HG02610 (cell line): ENCODE results near the gene SPECC1.
"Not testable (repeated sequence)": the region's sequence is repeated elsewhere in the genome, so short reads cannot be mapped to it uniquely, and the experiment has no call there.

Source experiments
- ATAC-seq: cut with Tn5 transposase; IDR thresholded peaks from one replicate; pipeline ENCODE4 v1.9.1; 2021; ENCODE audit warnings: mild to moderate bottlenecking, moderate library complexity; ENCODE audit not compliant: unreplicated experiment

Gene SPECC1

GRCh38 chr17:20067711-20068110 is 58.6 kb downstream of the SPECC1 start:
- no peak for ATAC-seq

- ATAC-seq = no peak
Measured at GRCh38 chr17:20068445-20068844, 59.3 kb downstream of the SPECC1 start.

- ATAC-seq = no peak
Measured at GRCh38 chr17:20071824-20072691, 62.9 kb downstream of the SPECC1 start.

DNA sequence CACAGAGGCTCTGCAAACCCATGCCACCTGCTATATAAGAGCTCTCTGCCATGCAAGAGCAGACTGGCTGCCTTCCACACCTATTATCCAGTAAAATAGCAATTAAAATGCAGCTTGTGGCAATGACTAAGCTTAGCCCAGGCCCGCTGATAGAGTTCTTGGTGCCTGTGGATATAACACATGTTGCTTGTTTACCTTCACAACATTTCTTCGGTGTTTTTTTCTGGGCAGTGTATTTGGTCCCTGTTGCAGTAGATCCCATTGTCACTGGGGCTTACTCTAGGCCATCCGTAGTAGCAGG is 63.5 kb downstream of the SPECC1 start:
- no peak for ATAC-seq

DNA sequence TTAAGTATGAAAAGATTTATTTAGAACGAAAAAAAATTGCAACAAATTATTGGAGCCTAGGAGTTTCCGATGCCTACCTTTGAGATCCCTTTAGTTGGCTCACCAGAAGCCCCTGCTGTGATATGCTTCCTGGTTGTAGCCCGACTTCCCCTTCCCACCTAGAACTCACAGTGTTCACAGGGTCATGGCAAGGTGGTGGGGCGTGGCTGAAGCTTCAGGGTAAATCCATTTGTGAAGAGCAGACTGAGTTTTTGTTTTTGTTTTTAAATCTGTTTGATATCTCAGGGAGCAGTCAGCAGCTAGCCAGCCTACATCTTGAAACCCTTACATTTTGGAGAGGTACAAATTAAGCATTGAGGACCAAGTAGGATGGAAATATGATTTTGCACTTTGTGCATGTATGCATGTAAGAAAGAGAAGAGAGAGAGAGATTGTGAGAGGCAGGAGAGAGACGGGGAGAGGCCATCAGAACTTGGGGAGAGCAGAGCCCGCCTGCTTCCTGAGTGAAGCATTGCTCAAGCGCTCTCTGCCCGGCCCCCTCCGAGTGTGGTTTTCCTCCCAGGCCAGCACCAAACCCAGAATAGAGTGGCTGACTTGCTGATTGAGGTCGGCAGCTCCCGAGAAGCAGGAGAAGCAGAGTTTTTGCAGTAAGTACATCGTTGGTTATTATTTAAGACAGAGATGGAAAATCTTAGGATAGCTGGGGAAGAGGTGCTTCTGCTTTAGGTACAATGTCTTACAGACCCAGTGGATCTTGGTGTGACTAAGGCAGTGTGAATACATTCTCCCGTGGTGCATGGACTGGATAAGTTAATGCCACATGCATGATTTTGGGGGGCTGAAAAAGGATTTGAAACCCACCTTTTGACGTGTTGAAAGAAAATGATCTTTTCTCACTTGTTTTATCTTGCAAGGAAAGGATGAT is 64.2 kb downstream of the SPECC1 start:
- peak; percentile 43 for ATAC-seq

DNA sequence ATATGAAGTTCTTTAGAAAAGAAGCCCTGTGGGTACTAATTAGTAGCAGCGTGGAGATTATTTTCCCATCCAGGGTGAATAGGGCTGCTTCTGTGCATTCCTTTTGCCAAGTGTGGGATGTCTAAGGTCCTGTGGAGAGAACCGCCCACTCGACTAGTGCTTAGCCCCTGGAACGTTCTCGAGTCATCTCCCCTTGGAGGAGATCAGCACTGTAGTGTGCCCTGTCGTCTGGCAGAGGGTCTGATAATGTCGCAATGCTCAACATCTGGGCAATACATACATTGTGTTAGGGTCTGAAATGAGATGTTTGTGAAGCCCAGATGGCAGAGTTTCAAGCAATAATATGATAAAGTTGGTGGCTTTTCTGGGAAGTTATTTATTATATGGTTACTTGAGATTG is 64.8 kb downstream of the SPECC1 start:
- ATAC-seq = no peak

GRCh38 chr17:20074489-20074888 is 65.3 kb downstream of the SPECC1 start:
- ATAC-seq = no peak

DNA sequence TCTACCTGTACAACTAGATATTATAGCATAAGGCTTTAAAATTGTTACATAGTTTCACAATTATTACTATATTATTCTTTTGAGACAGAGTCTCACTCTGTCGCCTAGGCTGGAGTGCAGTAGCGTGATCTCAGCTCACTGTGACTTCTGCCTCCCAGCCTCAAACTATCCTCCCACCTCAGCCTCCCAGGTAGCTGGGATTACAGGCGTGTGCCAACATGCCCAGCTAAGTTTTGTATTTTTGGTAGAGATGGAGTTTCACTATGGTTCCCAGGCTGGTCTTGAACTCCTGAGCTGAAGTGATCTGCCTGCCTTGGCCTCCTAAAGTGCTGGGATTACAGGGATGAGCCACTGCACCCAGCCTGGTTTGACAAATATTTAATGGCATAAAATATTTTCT is 67.0 kb downstream of the SPECC1 start:
- not testable (repeated sequence) for ATAC-seq

GRCh38 chr17:20077978-20078685 is 69.0 kb downstream of the SPECC1 start:
- ATAC-seq = no peak

GRCh38 chr17:20080513-20080912 is 71.4 kb downstream of the SPECC1 start:
- ATAC-seq = no peak

- ATAC-seq = no peak
Measured at GRCh38 chr17:20083156-20083859, 74.1 kb downstream of the SPECC1 start.

- no peak for ATAC-seq
Measured at GRCh38 chr17:20084621-20085282, 75.6 kb downstream of the SPECC1 start.

DNA sequence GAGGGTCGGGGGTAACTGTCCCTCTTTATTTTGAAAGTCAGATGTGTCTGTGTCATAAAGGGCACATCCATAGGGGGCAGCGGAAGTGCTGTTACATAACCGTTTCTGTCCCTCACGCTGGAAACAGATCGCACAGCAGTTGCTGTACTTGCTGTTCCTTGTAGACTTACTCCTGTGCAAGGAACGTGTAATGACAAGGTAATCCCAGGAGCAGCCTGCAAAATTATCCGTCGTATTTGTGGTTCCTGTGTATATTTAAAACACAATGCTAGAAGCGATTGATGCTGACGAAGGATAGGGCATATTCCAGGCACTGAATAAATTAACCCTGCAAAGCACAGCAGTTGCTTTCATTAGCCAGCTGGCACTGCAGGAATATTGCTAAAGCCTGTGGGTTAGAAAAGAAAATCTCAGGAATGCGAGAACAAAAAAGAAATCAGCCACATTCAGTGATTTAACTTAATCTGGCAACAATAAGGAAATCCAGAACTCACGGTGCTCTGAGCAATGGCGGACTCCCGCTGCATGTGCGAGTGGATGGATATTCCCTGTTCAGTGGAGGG is 76.2 kb downstream of the SPECC1 start:
- ATAC-seq = no peak

DNA sequence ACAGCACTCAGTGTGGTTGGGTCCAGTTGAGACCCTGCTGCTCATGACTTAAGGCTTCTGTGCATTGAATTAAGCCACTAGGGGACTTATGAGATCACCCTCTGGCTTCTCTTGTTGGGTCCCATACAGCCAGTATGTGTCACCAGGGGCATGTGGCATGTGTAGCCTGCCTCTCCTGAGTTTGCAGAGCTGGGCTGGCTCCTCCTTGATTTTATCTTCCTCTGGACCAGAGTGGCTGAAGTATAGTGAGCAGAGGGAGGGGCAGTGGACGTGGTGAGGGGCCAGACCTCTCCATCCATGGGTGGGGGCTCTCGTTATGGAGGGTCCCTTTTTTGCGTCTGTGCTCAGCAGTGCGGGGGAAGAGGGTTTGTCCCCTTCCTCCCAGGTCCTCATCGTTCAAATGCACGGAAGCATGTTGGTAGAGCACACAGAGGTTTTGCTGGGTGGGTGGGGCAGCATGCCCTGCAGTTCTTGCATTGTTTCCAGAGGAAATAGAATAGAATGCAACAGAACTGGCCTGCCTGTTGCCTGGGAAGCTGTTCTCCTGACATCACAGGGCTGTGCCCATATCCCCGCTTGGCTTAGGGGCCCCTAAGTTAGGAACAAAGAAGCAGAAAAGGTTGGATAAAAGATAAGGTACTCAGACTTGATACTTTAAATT is 77.4 kb downstream of the SPECC1 start:
- ATAC-seq = no peak

DNA sequence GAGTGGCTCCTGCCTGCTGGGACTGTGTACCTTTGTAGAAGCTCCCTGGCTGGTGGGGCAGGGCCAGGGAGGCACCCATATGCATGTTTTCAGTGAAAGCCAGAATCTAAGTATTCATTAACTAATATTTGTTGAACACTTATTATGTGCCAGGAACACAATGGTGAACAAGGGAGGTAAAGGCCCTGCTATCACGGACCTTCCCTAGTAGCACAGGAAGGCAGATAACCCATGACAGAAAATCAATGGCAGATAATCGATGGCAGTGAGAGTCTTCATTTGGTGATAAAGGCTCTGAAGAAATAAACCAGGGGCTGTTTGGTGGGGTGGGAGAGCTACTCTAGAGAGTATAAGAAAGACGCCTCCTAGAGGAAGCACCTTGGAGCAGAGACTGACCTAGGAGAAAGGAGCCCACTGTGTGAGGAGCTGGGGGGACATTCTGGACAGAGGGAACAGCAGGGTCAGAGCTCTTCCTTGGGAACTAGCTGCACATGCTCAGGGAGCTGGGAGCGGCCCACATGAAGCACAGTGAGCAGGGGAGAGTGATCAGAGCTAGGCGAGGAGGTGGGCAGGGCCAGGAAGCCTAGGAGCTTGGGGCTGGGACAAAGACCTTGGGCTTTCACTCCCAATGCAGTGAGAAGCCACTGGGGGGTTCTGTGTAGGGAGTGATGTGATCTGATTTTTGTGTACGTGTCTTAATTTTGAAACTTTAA is 78.5 kb downstream of the SPECC1 start:
- ATAC-seq = no peak

DNA sequence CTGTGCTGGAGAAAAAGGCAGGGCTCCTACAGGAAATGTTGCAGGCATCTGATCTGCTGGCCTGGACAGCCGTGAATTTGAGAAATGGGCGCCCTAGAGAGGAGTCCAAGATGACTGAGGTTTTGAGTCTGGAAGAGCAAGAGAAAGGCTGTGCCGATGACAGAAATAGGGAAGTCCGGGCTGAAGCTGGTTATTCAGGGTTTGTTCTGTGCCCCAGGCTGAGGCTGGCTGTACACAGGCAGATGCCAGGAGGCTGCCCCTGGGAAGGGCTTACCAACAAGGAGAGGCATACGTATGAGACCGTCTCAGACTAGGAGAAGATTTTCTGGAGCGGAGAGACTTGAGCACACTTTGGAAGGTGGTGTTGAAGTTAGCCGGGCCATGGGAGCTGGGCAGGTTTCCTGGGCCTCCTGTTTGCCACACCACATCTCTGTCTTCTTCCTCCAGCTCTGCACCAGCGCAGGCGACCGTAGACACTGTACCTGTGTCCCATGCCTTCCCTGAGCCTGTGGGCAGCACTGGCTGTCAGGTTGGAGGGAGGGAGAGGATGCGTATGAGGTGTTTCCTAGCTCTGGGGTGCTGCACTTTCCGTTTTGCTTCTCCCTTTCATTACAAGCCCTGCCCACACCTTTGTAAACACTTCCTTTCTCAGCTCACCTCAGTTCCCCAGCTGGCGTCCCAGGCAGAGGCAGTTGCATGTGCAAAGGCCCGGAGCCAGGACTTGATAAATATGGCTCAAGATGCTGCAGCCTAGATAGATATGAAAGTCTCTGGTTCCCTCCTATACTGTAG is 80.8 kb downstream of the SPECC1 start:
- ATAC-seq = no peak

GRCh38 chr17:20091174-20092029 is 82.2 kb downstream of the SPECC1 start:
- ATAC-seq = no peak
